Upper lobe of left lung (tissue), 4 donors: Measurements from ENCODE around the gene TAC3.

Experiments
- POLR2AphosphoS5 ChIP-seq, 2 donors: sonication (generic); formaldehyde crosslinking; IDR thresholded peaks; one replicate each; pipeline ENCODE4 v1.5.1; 2017; ENCODE audit warnings: antibody characterized with exemption in 2 of 2
- TF ChIP-seq, protein P1 (sequence below), 6 experiments: fragments of 450-650 bp in 4 of 6; fragments of 200-600 bp in 2 of 6; sonication (generic) in 2 of 6; IDR thresholded peaks; one replicate each; pipeline ENCODE4 v1.5.1; 2016 to 2019; ENCODE audit warnings: antibody characterized with exemption in 6 of 6

DNA sequence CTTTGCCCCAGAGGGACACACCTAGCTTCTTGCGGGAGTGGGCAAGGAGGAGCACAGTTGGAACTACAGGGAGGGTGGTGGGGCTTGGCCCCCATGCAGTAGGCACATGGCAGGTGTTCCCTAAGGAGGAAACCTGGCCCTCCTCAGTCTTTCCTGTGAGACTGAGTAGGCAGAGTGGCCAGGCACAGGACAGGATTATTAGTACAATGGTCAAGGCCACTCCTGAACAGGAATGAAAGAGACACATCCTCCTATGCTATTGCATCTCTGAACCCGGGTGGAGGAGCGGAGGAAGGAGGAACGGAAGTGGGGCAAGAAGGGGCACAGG, 32.8 kb upstream of the TAC3 start:
- TF ChIP-seq POLR2AphosphoS5 (IDR thresholded peaks at IDR 0.05): no peak
- TF ChIP-seq, protein P1, sequence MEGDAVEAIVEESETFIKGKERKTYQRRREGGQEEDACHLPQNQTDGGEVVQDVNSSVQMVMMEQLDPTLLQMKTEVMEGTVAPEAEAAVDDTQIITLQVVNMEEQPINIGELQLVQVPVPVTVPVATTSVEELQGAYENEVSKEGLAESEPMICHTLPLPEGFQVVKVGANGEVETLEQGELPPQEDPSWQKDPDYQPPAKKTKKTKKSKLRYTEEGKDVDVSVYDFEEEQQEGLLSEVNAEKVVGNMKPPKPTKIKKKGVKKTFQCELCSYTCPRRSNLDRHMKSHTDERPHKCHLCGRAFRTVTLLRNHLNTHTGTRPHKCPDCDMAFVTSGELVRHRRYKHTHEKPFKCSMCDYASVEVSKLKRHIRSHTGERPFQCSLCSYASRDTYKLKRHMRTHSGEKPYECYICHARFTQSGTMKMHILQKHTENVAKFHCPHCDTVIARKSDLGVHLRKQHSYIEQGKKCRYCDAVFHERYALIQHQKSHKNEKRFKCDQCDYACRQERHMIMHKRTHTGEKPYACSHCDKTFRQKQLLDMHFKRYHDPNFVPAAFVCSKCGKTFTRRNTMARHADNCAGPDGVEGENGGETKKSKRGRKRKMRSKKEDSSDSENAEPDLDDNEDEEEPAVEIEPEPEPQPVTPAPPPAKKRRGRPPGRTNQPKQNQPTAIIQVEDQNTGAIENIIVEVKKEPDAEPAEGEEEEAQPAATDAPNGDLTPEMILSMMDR (IDR thresholded peaks at IDR 0.05): no peak
